ENCODE results near the gene RILPL2.
"Not testable (repeated sequence)": the region's sequence is repeated elsewhere in the genome, so short reads cannot be mapped to it uniquely, and the experiment has no call there.

DNA sequence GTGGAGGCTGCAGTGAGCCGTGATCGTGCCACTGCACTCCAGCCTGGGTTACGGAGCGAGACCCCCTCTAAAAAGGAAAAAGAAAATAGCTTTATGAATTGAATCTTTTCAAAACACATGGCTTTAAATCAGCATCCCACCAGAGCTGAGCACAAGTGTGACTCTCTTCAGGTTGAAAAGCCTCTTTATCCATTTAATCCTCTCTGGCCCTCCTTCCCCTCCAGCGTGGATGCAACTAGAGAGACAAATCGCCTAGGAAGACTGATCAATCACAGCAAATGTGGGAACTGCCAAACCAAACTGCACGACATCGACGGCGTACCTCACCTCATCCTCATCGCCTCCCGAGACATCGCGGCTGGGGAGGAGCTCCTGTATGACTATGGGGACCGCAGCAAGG is 29.2 kb downstream of the RILPL2 start:
- TF ChIP-seq, protein P1, sequence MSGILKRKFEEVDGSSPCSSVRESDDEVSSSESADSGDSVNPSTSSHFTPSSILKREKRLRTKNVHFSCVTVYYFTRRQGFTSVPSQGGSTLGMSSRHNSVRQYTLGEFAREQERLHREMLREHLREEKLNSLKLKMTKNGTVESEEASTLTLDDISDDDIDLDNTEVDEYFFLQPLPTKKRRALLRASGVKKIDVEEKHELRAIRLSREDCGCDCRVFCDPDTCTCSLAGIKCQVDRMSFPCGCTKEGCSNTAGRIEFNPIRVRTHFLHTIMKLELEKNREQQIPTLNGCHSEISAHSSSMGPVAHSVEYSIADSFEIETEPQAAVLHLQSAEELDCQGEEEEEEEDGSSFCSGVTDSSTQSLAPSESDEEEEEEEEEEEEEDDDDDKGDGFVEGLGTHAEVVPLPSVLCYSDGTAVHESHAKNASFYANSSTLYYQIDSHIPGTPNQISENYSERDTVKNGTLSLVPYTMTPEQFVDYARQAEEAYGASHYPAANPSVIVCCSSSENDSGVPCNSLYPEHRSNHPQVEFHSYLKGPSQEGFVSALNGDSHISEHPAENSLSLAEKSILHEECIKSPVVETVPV (CRISPR knock-in tag; IDR thresholded peaks at IDR 0.05): not testable (repeated sequence)
- not testable (repeated sequence) for TF ChIP-seq OSR1 (CRISPR knock-in tag; IDR thresholded peaks at IDR 0.05); SNAI2 (CRISPR knock-in tag; IDR thresholded peaks at IDR 0.05); ZFP30 (CRISPR knock-in tag; IDR thresholded peaks at IDR 0.05); ZFP3 (CRISPR knock-in tag; IDR thresholded peaks at IDR 0.05); ESRRG (CRISPR knock-in tag; IDR thresholded peaks at IDR 0.05); BACH2 (CRISPR knock-in tag; IDR thresholded peaks at IDR 0.05; ENCODE audit: borderline replicate concordance); CSDC2 (CRISPR knock-in tag; IDR thresholded peaks at IDR 0.05); TOX (CRISPR knock-in tag; IDR thresholded peaks at IDR 0.05; ENCODE audit: borderline replicate concordance); ZNF565 (CRISPR knock-in tag; conservative IDR thresholded peaks at IDR 0.05; ENCODE audit: low read depth); GLIS3 (CRISPR knock-in tag; IDR thresholded peaks at IDR 0.05)
- TF ChIP-seq, protein P2, sequence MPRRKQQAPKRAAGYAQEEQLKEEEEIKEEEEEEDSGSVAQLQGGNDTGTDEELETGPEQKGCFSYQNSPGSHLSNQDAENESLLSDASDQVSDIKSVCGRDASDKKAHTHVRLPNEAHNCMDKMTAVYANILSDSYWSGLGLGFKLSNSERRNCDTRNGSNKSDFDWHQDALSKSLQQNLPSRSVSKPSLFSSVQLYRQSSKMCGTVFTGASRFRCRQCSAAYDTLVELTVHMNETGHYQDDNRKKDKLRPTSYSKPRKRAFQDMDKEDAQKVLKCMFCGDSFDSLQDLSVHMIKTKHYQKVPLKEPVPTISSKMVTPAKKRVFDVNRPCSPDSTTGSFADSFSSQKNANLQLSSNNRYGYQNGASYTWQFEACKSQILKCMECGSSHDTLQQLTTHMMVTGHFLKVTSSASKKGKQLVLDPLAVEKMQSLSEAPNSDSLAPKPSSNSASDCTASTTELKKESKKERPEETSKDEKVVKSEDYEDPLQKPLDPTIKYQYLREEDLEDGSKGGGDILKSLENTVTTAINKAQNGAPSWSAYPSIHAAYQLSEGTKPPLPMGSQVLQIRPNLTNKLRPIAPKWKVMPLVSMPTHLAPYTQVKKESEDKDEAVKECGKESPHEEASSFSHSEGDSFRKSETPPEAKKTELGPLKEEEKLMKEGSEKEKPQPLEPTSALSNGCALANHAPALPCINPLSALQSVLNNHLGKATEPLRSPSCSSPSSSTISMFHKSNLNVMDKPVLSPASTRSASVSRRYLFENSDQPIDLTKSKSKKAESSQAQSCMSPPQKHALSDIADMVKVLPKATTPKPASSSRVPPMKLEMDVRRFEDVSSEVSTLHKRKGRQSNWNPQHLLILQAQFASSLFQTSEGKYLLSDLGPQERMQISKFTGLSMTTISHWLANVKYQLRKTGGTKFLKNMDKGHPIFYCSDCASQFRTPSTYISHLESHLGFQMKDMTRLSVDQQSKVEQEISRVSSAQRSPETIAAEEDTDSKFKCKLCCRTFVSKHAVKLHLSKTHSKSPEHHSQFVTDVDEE (CRISPR knock-in tag; IDR thresholded peaks at IDR 0.05): not testable (repeated sequence)
- TF ChIP-seq, protein P3, sequence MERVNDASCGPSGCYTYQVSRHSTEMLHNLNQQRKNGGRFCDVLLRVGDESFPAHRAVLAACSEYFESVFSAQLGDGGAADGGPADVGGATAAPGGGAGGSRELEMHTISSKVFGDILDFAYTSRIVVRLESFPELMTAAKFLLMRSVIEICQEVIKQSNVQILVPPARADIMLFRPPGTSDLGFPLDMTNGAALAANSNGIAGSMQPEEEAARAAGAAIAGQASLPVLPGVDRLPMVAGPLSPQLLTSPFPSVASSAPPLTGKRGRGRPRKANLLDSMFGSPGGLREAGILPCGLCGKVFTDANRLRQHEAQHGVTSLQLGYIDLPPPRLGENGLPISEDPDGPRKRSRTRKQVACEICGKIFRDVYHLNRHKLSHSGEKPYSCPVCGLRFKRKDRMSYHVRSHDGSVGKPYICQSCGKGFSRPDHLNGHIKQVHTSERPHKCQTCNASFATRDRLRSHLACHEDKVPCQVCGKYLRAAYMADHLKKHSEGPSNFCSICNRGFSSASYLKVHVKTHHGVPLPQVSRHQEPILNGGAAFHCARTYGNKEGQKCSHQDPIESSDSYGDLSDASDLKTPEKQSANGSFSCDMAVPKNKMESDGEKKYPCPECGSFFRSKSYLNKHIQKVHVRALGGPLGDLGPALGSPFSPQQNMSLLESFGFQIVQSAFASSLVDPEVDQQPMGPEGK (CRISPR knock-in tag; IDR thresholded peaks at IDR 0.05; ENCODE audit: borderline replicate concordance): not testable (repeated sequence)
- TF ChIP-seq, protein P4, sequence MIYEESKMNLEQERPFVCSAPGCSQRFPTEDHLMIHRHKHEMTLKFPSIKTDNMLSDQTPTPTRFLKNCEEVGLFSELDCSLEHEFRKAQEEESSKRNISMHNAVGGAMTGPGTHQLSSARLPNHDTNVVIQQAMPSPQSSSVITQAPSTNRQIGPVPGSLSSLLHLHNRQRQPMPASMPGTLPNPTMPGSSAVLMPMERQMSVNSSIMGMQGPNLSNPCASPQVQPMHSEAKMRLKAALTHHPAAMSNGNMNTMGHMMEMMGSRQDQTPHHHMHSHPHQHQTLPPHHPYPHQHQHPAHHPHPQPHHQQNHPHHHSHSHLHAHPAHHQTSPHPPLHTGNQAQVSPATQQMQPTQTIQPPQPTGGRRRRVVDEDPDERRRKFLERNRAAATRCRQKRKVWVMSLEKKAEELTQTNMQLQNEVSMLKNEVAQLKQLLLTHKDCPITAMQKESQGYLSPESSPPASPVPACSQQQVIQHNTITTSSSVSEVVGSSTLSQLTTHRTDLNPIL (CRISPR knock-in tag; IDR thresholded peaks at IDR 0.05; ENCODE audit: low read depth): not testable (repeated sequence)

Measured in SK-N-SH treated with all-trans-retinoic acid at 6 μM for 48 hours (cell line).